HK-2 (cell line): ENCODE results near the gene SEC24A.
"Not testable (repeated sequence)": the region's sequence is repeated elsewhere in the genome, so short reads cannot be mapped to it uniquely, and the experiment has no call there.

Experiments used
- DNase-seq: peaks from one replicate; pipeline ENCODE4 v3.0.0-alpha.2; 2018; ENCODE audit not compliant: unreplicated experiment

SEC24A gene

GRCh38 chr5:134650660-134651059, 2.1 kb downstream of the SEC24A start:
- not testable (repeated sequence) for DNase-seq

- DNase-seq = no peak
These were observed 2.9 kb downstream of the SEC24A start for GRCh38 chr5:134651531-134651930.

DNA sequence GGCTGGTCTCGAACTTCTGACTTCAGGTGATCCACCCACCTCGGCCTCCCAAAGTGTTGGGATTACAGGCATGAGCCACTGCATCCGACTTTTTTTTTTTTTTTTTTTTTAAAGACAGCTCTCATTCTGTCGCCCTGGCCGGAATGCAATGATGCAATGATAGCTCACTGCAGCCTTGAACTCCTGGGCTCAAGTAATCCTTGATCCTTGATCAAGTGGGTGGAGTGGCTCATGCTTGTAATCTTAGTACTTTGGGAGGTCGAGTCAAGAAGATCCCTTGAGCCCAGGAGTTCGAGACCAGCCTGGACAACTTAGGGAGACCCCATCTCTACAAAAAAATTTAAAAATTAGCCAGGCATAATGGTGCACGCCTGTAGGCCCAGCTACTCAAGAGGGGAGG, 8.1 kb downstream of the SEC24A start:
- no peak for DNase-seq

- DNase-seq = no peak
These were observed 10.9 kb downstream of the SEC24A start for GRCh38 chr5:134659456-134659855.

DNA sequence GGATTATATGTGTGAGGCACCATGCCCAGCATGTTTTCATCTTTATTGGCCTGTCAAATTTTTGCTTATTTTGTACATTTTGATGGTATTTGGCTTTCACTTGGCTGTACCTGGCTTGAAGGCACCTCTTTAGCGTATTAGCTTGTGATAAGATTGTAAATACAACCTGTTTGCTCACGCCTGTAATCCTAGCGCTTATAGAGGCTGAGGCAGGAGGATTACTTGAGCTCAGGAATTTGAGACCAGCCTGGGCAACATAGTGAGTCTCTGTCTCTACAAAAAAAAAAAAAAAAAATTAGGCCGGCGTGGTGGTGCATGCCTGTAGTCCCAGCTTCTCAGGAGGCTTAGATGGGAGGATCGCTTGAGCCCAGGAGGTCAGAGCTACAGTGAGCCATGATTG, 11.3 kb downstream of the SEC24A start:
- no peak for DNase-seq

GRCh38 chr5:134662971-134663370, 14.4 kb downstream of the SEC24A start:
- DNase-seq = no peak

DNA sequence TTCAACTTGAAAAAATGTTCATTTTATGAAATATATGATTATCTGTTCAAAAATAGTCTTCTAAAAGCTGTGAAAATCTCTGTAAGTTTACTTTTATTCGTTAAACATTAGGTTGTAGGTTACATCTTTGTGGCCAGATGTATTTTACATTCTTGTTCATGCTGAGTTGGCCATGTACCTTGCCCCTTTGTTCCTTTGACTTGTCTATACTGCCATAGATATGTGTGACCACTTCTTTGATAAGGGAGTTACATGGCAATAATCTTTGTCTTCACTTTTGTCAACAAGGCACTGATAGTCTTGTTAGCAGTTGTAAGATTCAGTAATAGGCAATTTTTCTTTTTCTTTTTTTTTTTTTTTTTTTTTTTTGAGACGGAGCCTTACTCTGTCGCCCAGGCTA, 15.9 kb downstream of the SEC24A start:
- no peak for DNase-seq

DNA sequence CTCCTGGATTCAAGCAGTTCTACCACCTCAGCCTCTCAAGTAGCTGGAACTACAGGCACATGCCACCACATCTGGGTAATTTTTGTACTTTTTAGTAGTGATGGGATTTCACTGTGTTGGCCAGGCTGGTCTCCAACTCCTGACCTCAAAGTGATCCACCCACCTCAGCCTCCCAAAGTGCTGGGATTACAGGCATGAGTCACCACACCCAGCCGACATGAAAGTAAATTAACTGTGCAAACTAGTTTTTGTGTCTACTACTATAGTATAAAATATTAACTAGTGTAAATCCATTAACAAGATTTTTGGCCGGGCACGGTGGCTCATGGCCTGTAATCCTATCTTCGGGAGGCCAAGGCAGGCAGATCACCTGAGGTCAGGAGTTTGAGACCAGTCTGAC, 25.0 kb downstream of the SEC24A start:
- peak; percentile 5 for DNase-seq

- DNase-seq = not testable (repeated sequence)
These were observed 28.8 kb downstream of the SEC24A start for GRCh38 chr5:134677357-134677756.

GRCh38 chr5:134690144-134690543, 41.6 kb downstream of the SEC24A start:
- not testable (repeated sequence) for DNase-seq

- no peak for DNase-seq
These were observed 44.1 kb downstream of the SEC24A start for GRCh38 chr5:134692722-134693121.

GRCh38 chr5:134708301-134708700, 59.7 kb downstream of the SEC24A start:
- DNase-seq = no peak

DNA sequence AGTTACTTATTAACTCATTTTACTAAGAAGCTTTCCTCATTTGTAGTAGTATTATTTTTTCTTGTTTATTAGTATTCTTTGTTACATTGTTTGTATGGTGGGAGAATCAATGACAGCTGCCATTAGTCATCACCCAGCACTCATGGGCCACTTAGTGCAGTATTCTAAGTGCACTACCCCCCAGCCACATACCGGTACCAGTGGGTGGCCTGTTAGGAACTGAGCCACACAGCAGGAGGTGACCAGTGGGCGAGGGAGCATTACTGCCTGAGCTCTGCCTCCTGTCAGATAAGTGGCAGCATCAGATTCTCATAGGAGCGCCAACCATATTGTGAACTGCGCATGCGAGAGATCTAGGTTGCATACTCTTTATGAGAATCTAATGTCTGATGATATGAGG, 65.5 kb downstream of the SEC24A start:
- no peak for DNase-seq

GRCh38 chr5:134714541-134714940, 66.0 kb downstream of the SEC24A start:
- no peak for DNase-seq

GRCh38 chr5:134715466-134715865, 66.9 kb downstream of the SEC24A start:
- not testable (repeated sequence) for DNase-seq

DNA sequence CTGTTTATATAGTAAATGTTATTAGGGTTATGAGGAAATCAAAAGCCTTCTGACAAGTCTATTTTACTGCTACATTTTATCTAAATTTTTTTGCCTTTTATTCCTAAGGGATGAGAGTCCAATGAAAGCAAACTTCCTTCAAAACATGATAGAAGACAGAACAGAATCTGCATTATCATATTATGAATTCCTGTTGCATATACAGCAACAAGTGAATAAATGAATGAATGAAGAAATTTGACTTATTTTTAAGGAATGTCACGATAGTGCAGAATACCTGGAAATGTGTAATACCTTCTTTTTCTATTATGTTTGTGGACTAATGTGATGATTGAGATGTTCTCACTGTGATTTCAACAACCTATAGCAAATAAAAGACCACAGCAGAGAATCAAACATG, 76.3 kb downstream of the SEC24A start:
- no peak for DNase-seq

DNA sequence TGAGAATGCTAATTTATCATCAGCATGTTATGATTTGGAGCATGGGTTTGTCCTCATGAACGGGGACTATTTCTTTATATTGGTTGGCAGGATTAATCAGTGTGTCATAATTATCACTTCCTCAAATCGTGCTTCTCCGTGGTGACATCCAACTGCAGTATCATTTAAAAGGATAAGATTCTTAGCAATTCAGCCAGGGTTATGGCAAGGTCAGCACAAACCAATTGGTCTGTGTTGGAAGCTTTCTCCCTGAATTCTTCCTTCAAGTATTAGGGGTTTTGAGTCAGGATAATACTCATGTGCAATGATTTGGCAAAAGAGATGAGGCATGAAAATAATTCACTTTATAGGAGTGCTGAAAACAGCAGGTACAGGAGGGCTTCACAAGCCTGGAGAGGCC, 84.2 kb downstream of the SEC24A start:
- no peak for DNase-seq

- no peak for DNase-seq
These were observed 86.7 kb downstream of the SEC24A start for GRCh38 chr5:134735243-134735642.

GRCh38 chr5:134736173-134736812, 87.7 kb downstream of the SEC24A start:
- no peak for DNase-seq

DNA sequence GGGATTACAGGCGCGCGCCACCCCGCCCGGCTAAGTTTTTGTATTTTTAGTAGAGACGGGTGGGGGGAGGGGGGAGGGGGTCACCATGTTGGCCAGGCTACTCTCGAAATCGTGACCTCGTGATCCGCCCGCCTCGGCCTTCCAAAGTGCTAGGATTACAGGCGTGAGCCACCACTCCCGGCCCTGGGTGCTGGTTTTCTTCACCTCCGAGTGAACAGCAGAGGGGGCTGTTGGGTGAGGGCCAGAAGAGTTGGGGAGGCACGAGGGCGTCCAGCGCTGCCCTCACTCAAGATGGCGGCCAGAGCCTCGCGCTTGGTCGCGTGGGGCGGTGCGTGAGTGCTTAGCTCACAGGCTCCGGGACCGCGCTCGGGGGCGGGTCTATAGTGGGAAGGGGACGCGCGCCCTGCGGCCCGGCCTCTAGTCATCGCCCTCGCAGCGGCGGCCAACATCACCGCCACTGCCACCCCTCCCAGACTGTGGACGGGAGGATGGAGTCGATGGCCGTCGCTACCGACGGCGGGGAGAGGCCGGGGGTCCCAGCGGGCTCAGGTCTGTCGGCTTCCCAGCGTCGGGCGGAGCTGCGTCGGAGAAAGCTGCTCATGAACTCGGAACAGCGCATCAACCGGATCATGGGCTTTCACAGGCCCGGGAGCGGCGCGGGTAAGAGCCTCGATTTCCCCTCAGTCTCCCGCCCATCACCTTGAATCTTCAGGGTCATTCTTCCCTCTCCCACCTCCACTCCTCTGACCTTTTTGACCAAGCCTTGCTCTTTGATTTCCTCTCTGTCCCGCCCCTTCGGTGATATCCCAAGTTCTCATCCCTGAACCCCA, 89.8 kb downstream of the SEC24A start, which contains the start of gene CAMLG:
CAMLG (plus strand) TSS at position 416 of the 830 bp plus-strand sequence; CDS start at position 489, 73 bp downstream.
- DNase-seq = peak; percentile 87

DNA sequence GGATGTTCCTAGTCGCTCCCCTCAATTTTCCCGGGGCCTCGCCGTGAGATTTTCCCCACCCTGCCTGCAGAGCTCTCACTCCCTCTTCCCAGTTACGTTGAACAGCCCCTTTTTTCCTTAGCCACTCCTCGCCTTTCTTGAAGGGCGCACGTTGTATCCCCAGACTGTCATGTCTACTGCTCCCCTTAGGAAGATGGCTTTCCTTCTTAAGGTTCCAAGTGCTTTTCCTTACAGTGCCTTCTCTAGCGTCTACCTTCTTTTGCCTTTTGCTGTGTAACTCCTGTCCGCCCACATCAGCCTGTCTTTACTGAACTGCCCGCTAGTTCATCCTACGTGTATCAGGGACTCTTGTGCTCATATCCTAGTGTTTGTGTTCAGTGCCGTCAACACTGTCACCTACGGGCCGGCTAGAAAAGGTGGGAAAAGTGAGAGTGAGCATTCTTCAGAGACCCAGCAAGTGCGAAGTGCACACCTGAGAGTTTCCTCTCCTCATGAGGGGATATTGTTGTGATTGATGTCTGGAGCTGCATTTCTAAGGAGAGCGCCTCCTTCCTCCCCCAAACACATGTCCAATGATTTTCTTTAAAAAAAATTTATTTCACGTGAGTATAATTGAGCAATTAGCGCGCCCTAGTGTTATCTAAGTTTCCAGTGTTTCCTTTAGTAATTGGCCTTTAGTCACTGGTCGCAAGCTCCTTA, 90.5 kb downstream of the SEC24A start:
- DNase-seq = peak; percentile 29

DNA sequence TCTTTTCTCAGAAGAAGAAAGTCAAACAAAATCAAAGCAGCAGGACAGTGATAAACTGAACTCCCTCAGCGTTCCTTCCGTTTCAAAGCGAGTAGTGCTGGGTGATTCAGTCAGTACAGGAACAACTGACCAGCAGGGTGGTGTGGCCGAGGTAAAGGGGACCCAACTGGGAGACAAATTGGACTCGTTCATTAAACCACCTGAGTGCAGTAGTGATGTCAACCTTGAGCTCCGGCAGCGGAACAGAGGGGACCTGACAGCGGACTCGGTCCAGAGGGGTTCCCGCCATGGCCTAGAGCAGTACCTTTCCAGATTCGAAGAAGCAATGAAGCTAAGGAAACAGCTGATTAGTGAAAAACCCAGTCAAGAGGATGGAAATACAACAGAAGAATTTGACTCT, 92.5 kb downstream of the SEC24A start:
- DNase-seq = no peak

GRCh38 chr5:134742134-134742533, 93.5 kb downstream of the SEC24A start:
- no peak for DNase-seq
